Stomach (tissue), 19 donors: Measurements from ENCODE around the gene NSDHL. TPM values are rescaled to one million over a fixed set of nuclear protein-coding genes. Genes with fewer than 3 reads are reported as not detected.
"Not testable (repeated sequence)": the region's sequence is repeated elsewhere in the genome, so short reads cannot be mapped to it uniquely, and the experiment has no call there.

Experiments used
- DNase-seq, 2 donors: peaks; one replicate each; pipeline versions ENCODE4 v3.0.0 to v3.0.0-alpha.2; 2013 to 2019
- H3K27ac ChIP-seq, 5 donors: fragments of 200-600 bp in 4 of 5; sonication (generic) in 4 of 5; one replicate each; pipeline ENCODE4 v1.5.1; 2013 to 2019; ENCODE audit warnings: mild to moderate bottlenecking in 1 of 5, moderate library complexity in 1 of 5
- H3K27me3 ChIP-seq, 3 donors: fragments of 200-600 bp; sonication (generic); one replicate each; pipeline ENCODE4 v1.5.1; 2017 to 2019; ENCODE audit warnings: mixed run types in 1 of 3
- H3K36me3 ChIP-seq, 4 donors: fragments of 200-600 bp; sonication (generic); 1 replicate in 3 of 4; 2 replicates in 1 of 4; pipeline ENCODE4 v1.5.1; 2016 to 2019
- H3K4me1 ChIP-seq, 4 donors: fragments of 200-600 bp; sonication (generic); one replicate each; pipeline ENCODE4 v1.5.1; 2016 to 2019
- H3K4me3 ChIP-seq, 4 donors: fragments of 200-600 bp; sonication (generic) in 3 of 4; one replicate each; pipeline ENCODE4 v1.5.1; 2016 to 2019; ENCODE audit warnings: mild to moderate bottlenecking in 1 of 4
- H3K9me3 ChIP-seq, 4 donors: fragments of 200-600 bp; sonication (generic); one replicate each; pipeline ENCODE4 v1.5.1; 2016 to 2019
- EP300 ChIP-seq: sonication (generic); formaldehyde crosslinking; IDR thresholded peaks from one replicate; pipeline ENCODE4 v1.6.1; 2017; ENCODE audit warnings: antibody characterized with exemption
- POLR2A ChIP-seq, 4 donors: fragments of 450-650 bp; IDR thresholded peaks; one replicate each; pipeline ENCODE4 v1.6.1; 2016; ENCODE audit warnings: antibody characterized with exemption in 4 of 4, control low read depth in 2 of 4, mild to moderate bottlenecking in 1 of 4, moderate library complexity in 1 of 4
- POLR2AphosphoS5 ChIP-seq, 3 donors: sonication (generic); formaldehyde crosslinking; IDR thresholded peaks; one replicate each; pipeline ENCODE4 v1.6.1; 2016; ENCODE audit warnings: antibody characterized with exemption in 3 of 3
- WGBS, 5 donors: extraction: QIAGEN DNeasy Blood & Tissue Kit in 3 of 5; methylation state at CpG; one replicate each; pipeline versions ENCODE4 v1.1.5 to v1.1.7; 2013 to 2018; 5-methylcytosine and 5-hydroxymethylcytosine counted together
- intact Hi-C: fragments of 100-400 bp; cut with DNase I; formaldehyde crosslinking; loops from one replicate; pipeline ENCODE4 v1.15.1; 2023; ENCODE audit warnings: low total_unique reads
- long read RNA-seq, 10 donors: transcript quantifications; one replicate each; lab custom pipeline, GENCODE V29; 2026
- polyA plus RNA-seq, 3 donors: library from polyadenylated mRNA; stranded (reverse); fragments of 200-250 nt; gene quantifications; one replicate each; pipeline ENCODE4 v1.2.3, GENCODE V29; 2013
- total RNA-seq, 5 donors: library from RNA; depleted of rRNA; stranded (reverse); fragments of >200 nt; gene quantifications; one replicate each; pipeline versions ENCODE4 v1.1.0 to v1.2.3, GENCODE V29; 2014 to 2016
- TF ChIP-seq, protein P1 (sequence below), 7 experiments: fragments of 450-650 bp in 4 of 7; fragments of 200-600 bp in 3 of 7; sonication (generic) in 3 of 7; IDR thresholded peaks; one replicate each; pipeline ENCODE4 v1.5.1; 2016 to 2019; ENCODE audit warnings: antibody characterized with exemption in 7 of 7, control low read depth in 2 of 7, mild to moderate bottlenecking in 1 of 7
- donor health status: healthy with polysubstance abuse.
- donor health status: Bipolar disorder and iron deficiency.
- donor health status: healthy.

NSDHL gene
- total RNA-seq (10 to 100 TPM in 1 of 5 donors, 1 to 10 TPM in 2, under 1 TPM in 2; 0.58 to 45.5 (median 6.8) TPM), polyA plus RNA-seq (10 to 100 TPM in 2 of 3 donors, 1 to 10 TPM in 1; 9.5 to 28.3 (median 15.6) TPM)
- long read RNA-seq, donor 1, partial matches to known transcripts, result 0 of 3 reads
- long read RNA-seq, donor 1, other reads (novel, unspliced or antisense), result 0 of 3 reads
- long read RNA-seq, donor 2, partial matches to known transcripts, result 0 of 2 reads
- long read RNA-seq, donor 2, other reads (novel, unspliced or antisense), result 0 of 2 reads
- long read RNA-seq, donor 3, partial matches to known transcripts, result 0 of 2 reads
- long read RNA-seq, donor 3, other reads (novel, unspliced or antisense), result 0 of 2 reads
- long read RNA-seq, donor 4, result 0 reads
- long read RNA-seq, donor 5, transcript NSDHL-201 (8 exons, 1,929 nt), result major isoform, 7 of 8 reads
- long read RNA-seq, donor 5, partial matches to known transcripts, result 0 of 8 reads
- long read RNA-seq, donor 5, other reads (novel, unspliced or antisense), result 0 of 8 reads
- long read RNA-seq, donor 6, transcript NSDHL-201 (8 exons, 1,929 nt), result major isoform, 10 of 10 reads
- long read RNA-seq, donor 6, partial matches to known transcripts, result 0 of 10 reads
- long read RNA-seq, donor 6, other reads (novel, unspliced or antisense), result 0 of 10 reads
- long read RNA-seq, donor 7, partial matches to known transcripts, result 0 of 4 reads
- long read RNA-seq, donor 7, other reads (novel, unspliced or antisense), result 0 of 4 reads
- long read RNA-seq, donor 8, partial matches to known transcripts, result 0 of 2 reads
- long read RNA-seq, donor 8, other reads (novel, unspliced or antisense), result 0 of 2 reads
- long read RNA-seq, donor 9, partial matches to known transcripts, result 0 of 3 reads
- long read RNA-seq, donor 9, other reads (novel, unspliced or antisense), result 0 of 3 reads
- long read RNA-seq, donor 10, result 0 reads

GRCh38 chrX:152830312-152831305, at the start of gene NSDHL, which contains the start of gene CETN2:
TSS of gene NSDHL (plus strand) at chrX:152831063. CDS start at chrX:152846325, 15,262 bp downstream.
TSS of gene CETN2 (minus strand) at chrX:152830757. CDS start at chrX:152830710, 47 bp downstream.
- Histone ChIP-seq H3K4me1 (peaks cover 0 to 24% (median 19%) of the 10 kb centered on the region in 4 donors), H3K9me3 (peaks cover 0 to 8% (median 0%) of the 10 kb centered on the region in 4 donors), H3K36me3 (peaks cover 0 to 24% (median 14%) of the 10 kb centered on the region in 4 donors), H3K27me3 (no peaks in the 10 kb centered on the region), H3K27ac (peak within 1 kb of the TSS; percentile 24 to 81 (median 78)), H3K4me3 (peak within 1 kb of the TSS; percentile 63 to 72 (median 67))
- intact Hi-C loops, result no loop called here
- DNase-seq, result peak; percentile 95 to 98
- TF ChIP-seq POLR2AphosphoS5 (IDR thresholded peaks at IDR 0.05), result peak in 1 of 3 donors; percentile 40
- TF ChIP-seq, protein P1, sequence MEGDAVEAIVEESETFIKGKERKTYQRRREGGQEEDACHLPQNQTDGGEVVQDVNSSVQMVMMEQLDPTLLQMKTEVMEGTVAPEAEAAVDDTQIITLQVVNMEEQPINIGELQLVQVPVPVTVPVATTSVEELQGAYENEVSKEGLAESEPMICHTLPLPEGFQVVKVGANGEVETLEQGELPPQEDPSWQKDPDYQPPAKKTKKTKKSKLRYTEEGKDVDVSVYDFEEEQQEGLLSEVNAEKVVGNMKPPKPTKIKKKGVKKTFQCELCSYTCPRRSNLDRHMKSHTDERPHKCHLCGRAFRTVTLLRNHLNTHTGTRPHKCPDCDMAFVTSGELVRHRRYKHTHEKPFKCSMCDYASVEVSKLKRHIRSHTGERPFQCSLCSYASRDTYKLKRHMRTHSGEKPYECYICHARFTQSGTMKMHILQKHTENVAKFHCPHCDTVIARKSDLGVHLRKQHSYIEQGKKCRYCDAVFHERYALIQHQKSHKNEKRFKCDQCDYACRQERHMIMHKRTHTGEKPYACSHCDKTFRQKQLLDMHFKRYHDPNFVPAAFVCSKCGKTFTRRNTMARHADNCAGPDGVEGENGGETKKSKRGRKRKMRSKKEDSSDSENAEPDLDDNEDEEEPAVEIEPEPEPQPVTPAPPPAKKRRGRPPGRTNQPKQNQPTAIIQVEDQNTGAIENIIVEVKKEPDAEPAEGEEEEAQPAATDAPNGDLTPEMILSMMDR (IDR thresholded peaks at IDR 0.05), result no peak
- 1 to 50% (median 3%) methylated on average over 17 to 67 of the region's 71 CpGs for WGBS, 5 donors

- intact Hi-C loops, H3K4me3 ChIP-seq, H3K4me1 ChIP-seq, DNase-seq, H3K27ac ChIP-seq, H3K36me3 ChIP-seq, H3K27me3 ChIP-seq, H3K9me3 ChIP-seq: not testable (repeated sequence)
- WGBS, 5 donors, result no CpG with 5 or more reads among the region's 3 CpGs
Measured at GRCh38 chrX:152787062-152787461, 43.8 kb upstream of the NSDHL start.

DNA sequence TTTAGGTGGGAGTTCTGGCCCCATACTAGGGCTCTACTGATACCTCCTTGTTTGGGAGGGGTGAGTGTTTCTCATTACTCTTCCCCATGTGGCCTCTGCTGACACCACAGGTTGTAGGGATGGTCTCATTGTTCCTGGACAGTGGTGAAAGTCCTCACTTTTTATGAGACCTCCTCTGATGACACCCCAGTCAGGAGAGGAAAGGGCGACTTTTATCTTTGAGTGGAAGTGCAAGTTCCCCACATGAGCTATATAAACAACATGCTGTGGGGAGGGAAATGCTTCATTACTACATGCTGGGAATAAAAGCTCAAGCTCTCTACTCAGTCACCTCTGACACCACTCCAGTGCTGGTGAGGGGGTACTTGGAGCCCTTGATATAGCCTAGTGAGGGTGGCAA, 31.9 kb upstream of the NSDHL start:
- Histone ChIP-seq H3K4me1 (no peaks in the 10 kb centered on the region), H3K36me3 (no peaks in the 10 kb centered on the region), H3K9me3 (no peaks in the 10 kb centered on the region), H3K27me3 (peaks cover 0 to 11% (median 0%) of the 10 kb centered on the region in 3 donors), H3K4me3 (no peak overlapping the region), H3K27ac (no peak overlapping the region)
- TF ChIP-seq EP300 (no peak), POLR2A (IDR thresholded peaks at IDR 0.05) (no peak), POLR2AphosphoS5 (IDR thresholded peaks at IDR 0.05) (no peak)
- TF ChIP-seq, protein P1 (IDR thresholded peaks at IDR 0.05), result no peak
- intact Hi-C loops, result no loop called here
- no peak for DNase-seq
- WGBS, 5 donors, result 36 to 83% (median 63%) methylated on average over 1 of the region's 1 CpG

GRCh38 chrX:152806035-152806434, 24.8 kb upstream of the NSDHL start:
- TF ChIP-seq POLR2AphosphoS5 (IDR thresholded peaks at IDR 0.05) (no peak), EP300 (no peak), POLR2A (IDR thresholded peaks at IDR 0.05) (no peak)
- TF ChIP-seq, protein P1 (IDR thresholded peaks at IDR 0.05), result no peak
- Histone ChIP-seq H3K27me3 (peaks cover 0 to 4% (median 0%) of the 10 kb centered on the region in 3 donors), H3K9me3 (no peaks in the 10 kb centered on the region), H3K27ac (no peak overlapping the region), H3K4me1 (no peaks in the 10 kb centered on the region), H3K36me3 (no peaks in the 10 kb centered on the region), H3K4me3 (no peak overlapping the region)
- DNase-seq, result no peak
- 79 to 91% (median 85%) methylated on average over 4 of the region's 4 CpGs for WGBS, 5 donors
- intact Hi-C loops, result no loop called here
